SKM-1 treated with dmso at 0.1 percent for 144 hours (cell line): ENCODE measurements around the gene ALDOA.
"Not testable (repeated sequence)": the region's sequence is repeated elsewhere in the genome, so short reads cannot be mapped to it uniquely, and the experiment has no call there.

Source experiments
- DNase-seq: peaks from one replicate; lab custom pipeline; 2025; ENCODE audit not compliant: unreplicated experiment; lab: John Stamatoyannopoulos, UW

The ALDOA gene

DNA sequence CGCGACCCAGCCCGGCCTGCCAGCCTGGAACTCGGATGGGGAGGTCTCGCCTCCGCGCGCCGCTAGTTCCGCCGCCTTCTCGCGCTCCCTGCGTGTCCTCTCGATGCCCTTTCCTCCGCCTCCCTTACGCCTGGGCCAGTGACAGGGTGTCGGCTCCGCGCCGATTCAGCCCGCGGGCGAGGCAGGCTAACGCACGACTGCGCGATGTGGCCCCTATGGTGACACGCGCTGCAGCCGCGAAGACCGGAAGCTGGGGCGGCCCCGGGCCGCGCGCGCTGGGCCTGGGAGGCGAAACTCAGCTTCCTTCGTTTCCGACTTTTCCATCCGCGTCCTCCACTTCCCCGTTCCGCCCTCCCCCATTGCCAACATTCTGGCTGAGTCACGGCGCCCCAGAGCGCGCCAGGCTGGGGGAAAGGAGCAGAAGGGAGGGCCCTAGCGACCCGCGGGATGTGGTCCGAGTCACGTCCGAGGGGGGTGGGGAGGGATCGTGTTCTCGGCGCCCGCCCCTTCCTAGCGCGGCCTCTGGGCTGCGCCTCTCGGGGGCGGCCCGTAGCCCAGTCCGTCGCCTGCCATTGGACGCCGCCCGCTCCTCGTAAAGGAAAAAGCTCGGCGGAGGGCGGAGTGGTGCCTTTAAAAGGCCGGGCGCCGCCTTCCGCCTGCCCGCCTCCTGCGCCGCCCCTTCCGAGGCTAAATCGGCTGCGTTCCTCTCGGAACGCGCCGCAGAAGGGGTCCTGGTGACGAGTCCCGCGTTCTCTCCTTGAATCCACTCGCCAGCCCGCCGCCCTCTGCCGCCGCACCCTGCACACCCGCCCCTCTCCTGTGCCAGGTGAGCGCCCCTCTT is at the start of gene ALDOA:
TSS of gene ALDOA (plus strand) at position 659 of the 841 bp plus-strand sequence. CDS start 1,138 bp downstream, outside the sequence.
- DNase-seq = peak; percentile 97

DNA sequence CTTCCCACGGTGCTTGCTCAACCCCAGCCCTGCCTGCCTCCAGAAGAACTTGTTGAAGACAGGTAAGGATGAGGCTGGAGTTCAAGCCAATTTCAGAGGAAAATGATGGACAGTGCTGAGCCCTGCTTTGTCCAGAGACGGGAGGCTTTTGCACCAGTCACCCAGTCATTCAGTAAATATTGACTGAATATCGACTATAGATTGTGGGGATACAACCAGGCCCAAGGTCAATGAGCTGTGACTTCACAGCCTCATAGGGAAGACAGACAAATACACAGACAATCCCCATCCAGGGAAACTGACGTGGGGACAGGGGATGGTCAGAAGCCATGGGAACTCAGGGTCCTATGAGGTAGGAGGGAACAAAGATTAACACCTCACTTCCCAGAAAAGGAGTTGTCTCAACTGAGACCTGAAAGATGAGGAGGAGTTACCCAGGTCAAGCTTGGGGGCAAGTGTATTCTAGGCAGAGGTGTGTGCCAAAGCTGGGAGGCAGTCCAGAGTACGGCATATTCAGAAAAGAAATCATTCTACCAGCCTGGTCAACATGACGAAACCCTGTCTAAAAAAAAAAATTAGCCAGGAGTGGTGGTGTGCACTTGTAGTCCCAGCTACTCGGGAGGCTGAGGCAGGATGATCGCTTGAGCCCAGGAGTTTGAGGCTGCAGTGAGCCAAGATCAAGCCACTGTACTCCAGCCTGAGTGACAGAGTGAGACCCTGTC is 48.8 kb upstream of the ALDOA start:
- no peak for DNase-seq

DNA sequence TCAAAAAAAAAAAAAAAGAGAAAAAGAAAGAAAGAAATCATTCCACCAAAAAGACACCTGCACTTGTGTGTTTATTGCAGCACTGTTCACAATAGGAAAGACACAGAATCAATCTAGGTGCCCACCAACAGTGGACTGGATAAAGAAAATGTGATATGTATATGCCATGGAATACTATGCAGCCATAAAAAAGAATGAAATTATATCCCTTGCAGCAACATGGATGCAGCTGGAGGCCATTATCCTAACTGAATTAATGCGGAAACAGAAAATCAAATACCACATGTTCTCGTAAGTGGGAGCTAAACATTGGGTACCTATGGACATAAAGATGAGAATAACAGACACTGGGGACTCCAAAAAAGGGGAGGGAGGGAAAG is 48.3 kb upstream of the ALDOA start:
- DNase-seq = no peak

DNA sequence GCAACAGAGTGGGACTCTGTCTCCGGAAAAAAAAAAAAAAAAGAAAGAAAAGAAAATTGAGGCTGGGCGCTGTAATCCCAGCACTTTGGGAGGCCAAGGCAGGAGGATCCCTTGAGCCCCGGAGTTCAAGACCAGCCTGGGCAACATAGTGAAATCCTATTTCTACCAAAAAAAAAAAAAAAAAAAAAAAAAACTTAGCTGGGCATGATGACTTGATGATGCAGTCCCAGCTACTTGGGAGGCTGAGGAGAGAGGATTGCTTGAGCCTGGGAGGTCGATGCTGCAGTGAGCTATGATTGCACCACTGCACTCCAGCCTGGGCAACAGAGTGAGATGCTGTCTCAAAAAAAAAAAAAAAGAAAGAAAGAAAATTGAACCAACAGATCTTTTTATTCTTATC is 47.6 kb upstream of the ALDOA start:
- not testable (repeated sequence) for DNase-seq

DNA sequence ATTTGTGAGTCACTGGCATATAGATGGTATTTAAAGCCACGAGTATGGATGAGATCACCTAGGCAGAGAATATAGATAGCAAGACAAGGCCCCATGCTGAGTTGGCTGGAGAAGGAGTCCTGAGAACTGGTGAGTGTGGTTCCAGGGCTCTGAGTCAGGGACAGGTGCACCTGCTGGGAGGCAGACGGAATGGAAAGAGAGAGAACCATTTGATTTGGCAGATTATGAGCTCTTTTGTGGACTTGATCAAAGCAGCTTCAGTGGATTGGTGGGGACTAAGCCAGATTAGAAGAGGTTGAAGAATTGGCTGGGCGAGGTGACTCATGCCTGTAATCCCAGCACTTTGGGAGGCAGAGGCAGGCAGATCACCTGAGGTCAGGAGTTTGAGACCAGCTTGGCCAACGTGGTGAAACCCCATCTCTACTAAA is 46.8 kb upstream of the ALDOA start:
- no peak for DNase-seq

DNA sequence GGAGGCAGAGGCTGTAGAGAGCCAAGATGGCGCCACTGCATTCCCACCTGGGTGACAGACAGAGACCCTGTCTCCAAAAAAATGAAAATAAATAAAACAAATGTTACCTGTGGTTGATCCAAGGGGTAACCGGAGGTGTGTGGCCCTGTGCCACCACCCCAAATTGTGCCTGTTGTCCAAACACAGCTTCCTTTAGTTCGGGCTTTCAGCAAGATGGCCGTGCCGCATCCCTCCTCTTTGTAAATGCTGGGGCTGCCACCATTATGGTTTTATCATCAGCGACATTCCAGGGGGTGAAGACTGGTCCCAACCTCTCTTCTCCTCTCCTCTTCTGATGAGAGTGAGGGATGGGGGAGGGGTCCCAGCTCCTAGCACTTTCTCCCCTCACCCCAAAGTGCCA is 42.7 kb upstream of the ALDOA start, which contains the start of gene C16orf92:
TSS of gene C16orf92 (plus strand) at position 312 of the 400 bp plus-strand sequence. CDS start 143 bp downstream, outside the sequence.
- DNase-seq = no peak

DNA sequence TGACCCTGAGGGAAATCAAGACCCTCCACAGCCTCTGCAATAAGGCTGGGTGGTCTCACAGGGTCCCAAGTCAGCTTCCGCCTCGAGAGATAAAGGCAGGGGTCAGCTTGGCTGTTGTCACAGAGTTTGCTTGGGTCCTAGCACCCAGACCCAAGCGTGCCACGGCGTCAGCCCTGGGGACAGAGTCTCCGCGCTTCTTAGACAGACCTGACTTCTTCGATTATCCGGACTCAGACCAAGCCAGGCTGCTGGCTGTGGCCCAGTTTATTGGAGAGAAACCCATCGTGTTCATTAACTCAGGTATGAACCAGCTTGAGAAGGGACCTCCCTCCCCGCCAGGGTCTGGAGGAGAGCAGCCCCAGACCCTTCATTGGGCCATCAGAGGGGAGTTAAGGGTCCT is 42.0 kb upstream of the ALDOA start:
- DNase-seq = no peak

DNA sequence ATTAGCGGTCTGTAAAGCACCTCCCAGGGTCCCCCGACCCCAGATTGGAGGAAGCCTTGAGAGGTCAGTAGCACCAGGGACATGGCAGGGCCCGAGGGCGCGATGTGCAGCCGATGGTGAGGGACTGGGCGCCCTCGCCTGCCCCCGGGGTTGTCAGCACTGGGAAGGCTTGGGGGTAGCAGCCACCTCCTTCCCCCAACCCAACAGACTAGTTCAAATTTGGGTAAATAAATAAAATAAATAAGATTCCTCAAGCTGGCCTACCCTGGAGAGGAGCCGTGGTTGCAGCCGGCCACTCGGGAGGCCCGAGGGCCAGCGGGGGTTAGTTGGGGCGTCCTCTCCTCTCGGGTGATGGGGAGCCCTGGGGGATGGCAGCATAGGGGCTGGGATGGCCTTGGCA is 41.1 kb upstream of the ALDOA start:
- DNase-seq = no peak

DNA sequence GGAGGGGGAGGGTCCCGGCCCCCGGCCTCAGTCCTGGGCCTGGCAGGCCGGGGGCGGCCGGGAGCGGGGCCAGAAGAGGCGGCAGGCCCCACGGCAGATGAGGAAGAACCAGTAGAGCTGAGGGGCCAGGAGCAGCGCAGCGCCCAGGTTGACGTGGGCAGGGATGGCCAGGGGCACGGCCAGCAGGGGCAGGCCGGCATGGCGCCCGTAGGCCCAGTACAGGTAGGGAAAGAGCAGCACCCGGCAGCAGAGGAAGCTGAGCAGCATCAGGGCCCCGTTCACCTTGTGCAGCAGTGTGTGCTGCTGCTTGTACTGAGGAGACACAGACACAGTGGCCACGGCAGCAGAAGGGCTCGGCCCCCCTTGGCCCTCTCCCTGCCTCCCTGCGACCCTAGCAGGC is 40.4 kb upstream of the ALDOA start:
- DNase-seq = no peak

DNA sequence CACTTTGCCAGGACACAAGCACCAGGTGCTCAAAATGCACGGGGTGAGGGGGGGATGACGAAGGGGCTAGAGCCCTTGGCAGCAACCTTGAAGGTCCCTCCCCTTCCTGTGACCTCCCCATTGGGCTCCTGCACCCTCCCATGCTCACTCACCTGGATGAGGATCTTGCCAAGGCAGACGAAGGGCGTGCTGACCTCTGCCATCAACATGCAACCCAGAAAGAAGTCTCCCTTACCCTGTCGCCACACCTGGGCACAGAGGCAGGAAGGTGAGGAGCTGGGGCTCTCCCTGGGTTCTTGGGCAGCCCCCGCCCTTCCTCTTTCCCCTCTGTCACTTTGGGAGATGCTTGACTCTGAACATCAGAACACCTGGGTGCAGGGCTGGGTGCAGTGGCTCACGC is 40.0 kb upstream of the ALDOA start:
- DNase-seq = no peak

DNA sequence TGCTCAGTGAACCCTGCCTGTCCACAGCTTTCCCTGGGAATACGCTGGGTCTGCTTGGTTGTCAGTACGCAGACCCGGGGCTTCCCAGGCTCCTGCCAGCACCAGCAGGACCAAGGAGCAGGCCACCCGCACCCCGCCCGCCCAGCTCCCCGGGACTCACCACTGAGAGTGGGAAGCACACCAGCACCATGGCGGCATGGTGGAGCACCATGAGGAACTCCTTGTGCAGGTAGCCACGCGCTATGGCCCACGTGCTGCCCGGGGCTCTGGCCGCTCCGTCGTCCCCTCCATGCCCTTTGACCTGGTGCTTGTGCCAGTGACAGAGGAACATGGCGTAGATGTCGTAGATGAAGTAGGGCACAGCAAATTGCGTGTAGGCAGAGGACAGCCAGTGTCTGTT is 39.1 kb upstream of the ALDOA start:
- no peak for DNase-seq

DNA sequence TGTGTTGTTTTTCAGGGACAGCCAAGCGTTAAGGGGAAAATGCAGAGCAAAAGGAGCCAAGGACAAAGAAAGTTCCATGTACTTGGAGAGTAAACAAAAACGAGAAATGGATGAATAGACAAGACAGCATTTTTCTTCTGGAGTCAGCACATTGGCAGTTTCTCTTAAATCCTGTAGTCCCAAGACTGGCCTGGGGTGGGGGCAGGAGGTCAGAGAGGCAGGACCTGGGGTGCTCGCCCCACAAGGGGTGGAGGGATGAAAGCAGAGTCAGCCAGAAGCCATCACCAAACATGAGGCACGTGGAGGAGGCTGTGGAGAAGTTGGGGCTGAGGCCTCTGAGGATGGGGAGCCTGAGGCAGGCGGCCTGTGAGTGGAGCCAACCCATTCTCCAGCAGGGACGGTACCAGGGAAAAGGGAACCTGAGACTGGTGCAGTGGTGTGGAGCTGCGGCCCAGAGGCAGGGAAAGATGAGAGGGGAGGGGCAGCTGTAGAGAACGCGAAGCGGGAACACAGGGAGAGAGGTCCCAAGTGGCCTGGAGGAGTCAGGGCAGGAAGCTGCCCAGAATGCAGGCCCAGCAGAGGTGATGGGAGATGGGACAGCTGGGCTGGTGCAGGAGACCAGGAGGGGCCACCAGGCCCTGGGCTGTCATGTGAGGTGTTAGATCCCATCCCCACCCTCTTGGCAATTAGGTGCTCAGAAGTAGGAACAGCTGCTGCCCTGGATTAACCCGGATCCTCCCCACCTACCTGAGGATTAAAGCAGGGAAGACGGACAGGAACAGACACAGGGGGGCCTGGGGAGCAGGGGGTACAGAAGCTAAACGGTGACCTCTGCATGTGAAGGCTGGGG is 37.7 kb upstream of the ALDOA start:
- DNase-seq = no peak

DNA sequence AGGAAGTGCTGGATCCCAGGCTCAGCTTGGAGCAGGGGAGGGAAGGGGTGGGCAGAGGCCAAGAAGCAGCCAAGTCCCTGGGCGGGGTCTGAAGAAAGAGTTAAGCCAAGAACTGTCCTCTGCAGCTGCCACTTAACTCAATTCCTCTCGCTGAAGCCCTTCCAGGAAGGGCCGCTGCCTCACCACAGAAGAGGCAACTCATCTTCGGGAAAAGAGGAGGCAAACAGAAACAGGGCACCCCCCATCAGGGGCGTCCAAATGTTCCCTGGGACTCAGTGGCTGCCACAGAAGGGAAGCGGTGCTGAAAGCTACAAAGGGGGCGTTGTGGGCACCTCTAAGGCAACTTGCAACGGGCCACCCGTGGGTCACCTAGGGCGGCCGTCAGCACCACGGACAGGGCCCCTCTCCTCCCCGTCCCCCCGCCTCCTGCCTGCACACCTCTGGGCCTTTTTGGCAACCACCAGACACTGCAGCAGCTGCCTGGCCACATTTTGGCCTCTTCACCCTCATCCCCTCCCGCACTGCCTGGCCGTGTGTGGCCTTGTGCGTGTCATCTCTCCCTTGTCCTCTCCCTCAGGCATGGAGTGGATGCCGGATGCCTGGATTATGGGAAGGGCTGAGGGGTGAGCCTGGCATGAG is 37.0 kb upstream of the ALDOA start:
- DNase-seq = no peak

DNA sequence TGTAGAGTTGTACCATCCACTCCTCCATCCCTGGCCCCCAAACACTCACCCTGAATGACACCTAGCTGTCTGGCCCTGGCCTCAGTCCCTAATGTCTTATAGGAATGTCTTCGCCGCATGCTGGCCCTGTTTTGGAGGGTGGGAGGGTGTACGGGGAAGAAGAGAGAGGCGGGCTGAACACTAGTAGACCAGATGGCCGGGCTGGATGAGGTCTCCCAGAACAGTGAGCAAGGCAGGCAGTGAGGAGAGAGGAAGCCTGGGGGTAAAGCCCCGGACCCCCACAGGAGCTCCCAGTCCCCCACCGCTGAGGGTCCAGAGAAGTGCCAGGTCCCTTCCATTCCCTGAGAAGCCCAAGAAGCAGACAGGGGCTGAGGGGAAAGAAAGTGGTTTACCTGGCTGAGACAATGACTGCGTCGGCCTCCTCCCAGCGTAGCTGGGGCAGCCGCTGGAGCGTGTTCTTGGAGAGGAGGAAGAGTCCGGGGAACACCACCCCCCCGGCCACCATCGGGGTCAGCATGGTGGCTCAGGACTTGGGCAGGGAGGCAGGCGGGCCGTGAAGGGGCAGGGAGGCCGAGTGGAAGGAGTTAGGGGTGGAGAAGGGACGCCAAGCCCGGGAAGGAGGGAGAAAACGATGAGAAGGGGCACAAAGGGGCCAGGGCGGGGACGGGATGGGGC is 35.4 kb upstream of the ALDOA start:
- no peak for DNase-seq

DNA sequence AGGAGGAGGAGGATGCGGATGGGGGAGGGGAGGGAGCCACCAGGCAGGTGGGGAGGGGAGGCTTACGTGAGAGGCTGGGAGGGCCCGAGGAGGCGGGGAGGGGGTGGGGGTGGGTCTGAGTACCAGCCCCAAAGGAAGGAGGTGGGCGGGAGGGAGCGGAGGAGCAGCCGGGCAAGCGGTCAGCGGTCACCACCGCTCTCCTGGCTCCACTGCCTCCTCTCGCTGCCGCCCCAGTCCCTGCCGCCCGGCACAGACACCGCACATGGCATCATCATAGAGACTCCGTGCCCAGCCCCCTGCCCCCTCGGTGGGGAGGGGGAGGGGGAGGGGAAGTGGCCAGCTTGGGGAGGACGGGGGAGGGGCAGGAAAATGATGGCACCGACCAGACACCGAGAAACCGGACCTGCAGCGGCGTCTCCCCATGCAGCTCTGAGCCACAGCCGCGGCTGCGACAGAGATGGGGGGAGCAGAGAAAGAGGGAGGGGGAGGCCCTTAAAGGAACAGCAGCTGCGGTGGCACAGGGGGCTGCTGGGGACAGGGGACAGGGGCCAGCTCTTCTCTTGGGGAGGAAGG is 34.6 kb upstream of the ALDOA start, which contains the start of gene TLCD3B:
TSS of gene TLCD3B (minus strand) at position 431 of the 573 bp plus-strand sequence. CDS start 744 bp downstream, outside the sequence.
- no peak for DNase-seq

DNA sequence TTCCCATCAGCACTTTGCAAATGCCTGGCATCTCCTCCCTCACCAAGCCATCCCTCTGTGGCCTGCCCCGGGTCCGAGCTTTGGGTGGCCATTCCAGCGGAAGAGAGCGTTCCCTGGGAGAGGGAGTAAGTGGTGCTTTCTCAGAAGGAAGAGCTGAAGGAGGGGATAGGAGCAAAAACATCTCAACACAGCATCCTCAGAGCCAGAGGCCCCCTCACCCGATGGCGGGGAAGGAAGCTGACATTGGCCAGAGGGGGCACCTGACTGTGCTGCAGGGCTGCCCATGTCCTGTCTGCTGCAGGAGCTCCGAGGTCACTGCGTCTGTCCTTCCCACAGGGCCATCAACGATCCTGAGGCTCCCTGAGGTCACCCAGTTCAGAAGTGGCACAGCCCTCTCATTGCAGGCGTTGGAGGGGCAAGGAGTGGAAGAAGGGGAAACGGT is 34.1 kb upstream of the ALDOA start:
- DNase-seq = no peak

DNA sequence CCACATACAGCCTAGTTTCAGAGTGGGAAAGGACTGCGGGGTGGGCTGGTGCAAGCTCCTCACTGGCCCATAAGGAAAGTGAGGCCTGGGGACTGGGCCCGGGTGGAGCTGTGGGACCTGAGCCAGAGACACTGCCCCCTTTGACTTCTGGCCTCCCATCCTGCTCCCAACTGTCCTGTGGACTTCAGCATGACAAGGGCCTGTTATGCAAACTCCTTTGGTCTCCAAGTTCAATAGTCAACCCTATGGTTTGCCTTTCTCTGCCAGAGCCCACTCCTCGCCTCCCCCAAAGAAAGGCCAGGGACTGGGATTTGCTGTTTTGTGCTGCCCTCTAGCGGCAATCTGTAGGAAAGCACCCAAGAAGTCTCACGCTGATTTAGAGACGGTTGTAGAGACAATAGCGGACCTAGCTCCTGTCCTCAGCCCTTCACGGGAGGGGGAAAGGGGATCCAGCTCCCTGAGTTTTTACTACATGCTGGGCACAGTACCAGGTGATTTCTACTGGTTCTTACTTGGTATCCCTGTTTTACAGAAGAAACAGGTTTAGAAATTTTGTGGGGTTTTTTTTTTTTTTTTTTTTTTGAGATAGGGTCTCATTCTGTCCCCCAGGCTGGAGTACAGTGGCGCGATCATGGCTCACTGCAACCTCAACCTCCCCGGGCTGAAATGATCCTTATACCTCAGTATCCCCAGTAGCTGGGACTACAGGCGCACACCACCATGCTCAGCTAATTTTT is 33.3 kb upstream of the ALDOA start:
- peak; percentile 68 for DNase-seq

DNA sequence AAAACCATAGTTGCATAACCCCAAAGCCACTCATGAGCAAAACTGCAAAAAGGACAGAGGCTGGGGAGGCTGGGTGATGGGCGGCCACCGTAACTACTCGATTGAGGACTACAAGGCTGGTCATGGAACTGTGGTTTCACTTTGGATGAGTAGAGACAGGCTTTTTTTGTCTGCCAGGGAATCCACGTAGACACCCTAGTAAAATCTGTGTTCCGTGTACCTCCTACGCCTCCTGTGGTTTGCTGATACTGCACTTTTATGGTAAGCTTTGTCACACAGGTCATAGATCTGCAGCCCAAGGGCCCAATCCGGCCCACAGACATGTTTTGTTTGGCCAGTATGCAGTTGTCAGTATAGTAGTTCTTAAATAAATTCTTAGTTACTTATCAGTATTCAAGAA is 32.3 kb upstream of the ALDOA start:
- no peak for DNase-seq

DNA sequence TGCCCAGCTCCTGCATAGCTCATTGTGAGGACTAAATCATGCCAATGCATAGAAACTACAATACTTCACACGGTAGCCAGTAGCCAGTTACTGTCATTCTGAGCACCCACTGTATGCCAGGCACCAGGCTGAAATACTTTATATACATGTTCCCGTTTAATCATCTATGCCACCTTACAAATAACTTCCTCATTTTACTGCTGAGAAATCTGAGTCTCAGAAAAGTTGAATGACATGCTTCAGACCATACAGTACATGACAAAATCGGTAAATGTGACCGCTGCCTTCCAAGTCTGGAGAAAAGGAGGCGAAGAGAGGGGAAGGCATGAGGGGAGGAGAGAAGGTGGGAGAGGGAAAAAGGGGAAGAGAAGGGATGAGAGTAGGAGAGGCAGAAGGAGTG is 25.3 kb upstream of the ALDOA start:
- no peak for DNase-seq
